Vagina (tissue), 2 donors: Measurements from ENCODE around the gene SC5D. TPM values are rescaled to one million over a fixed set of nuclear protein-coding genes. Genes with fewer than 3 reads are reported as not detected.

Experiments
- DNase-seq, 2 donors: peaks; one replicate each; pipeline ENCODE4 v3.0.0-alpha.2; 2017; ENCODE audit errors: extremely low spot score in 2 of 2
- H3K27ac ChIP-seq: fragments of 200-600 bp; sonication (generic); one replicate; pipeline ENCODE4 v1.5.1; 2019
- H3K27me3 ChIP-seq: fragments of 200-600 bp; sonication (generic); one replicate; pipeline ENCODE4 v1.5.1; 2019
- H3K36me3 ChIP-seq, 2 donors: fragments of 200-600 bp; sonication (generic); one replicate each; pipeline ENCODE4 v1.5.1; 2017 to 2019
- H3K4me1 ChIP-seq: fragments of 200-600 bp; sonication (generic); one replicate; pipeline ENCODE4 v1.5.1; 2019
- H3K4me3 ChIP-seq, 2 donors: fragments of 200-600 bp; sonication (generic); 1 replicate in 1 of 2; 2 replicates in 1 of 2; pipeline ENCODE4 v1.5.1; 2016 to 2019
- H3K9me3 ChIP-seq: fragments of 200-600 bp; sonication (generic); one replicate; pipeline ENCODE4 v1.5.1; 2019
- CTCF ChIP-seq, 3 experiments: fragments of 450-650 bp in 2 of 3; fragments of 200-600 bp in 1 of 3; sonication (generic) in 1 of 3; IDR thresholded peaks; one replicate each; pipeline ENCODE4 v1.5.1; 2017 to 2019; ENCODE audit warnings: antibody characterized with exemption in 3 of 3, mild to moderate bottlenecking in 2 of 3, moderate library complexity in 2 of 3
- POLR2A ChIP-seq, 2 donors: fragments of 450-650 bp; IDR thresholded peaks; one replicate each; pipeline ENCODE4 v1.6.1; 2017; ENCODE audit warnings: antibody characterized with exemption in 2 of 2, mild to moderate bottlenecking in 2 of 2, moderate library complexity in 2 of 2
- POLR2AphosphoS5 ChIP-seq, 2 donors: sonication (generic); formaldehyde crosslinking; IDR thresholded peaks; one replicate each; pipeline ENCODE4 v1.9.0; 2017; ENCODE audit warnings: antibody characterized with exemption in 2 of 2, mild to moderate bottlenecking in 2 of 2, low read depth in 1 of 2; ENCODE audit not compliant: insufficient read depth in 1 of 2
- intact Hi-C: fragments of 100-400 bp; cut with DNase I; formaldehyde crosslinking; loops from one replicate; pipeline ENCODE4 v1.15.1; 2023
- total RNA-seq: library from RNA; depleted of rRNA; stranded (reverse); fragments of >200 nt; gene quantifications from one replicate; pipeline ENCODE4 v1.2.3, GENCODE V29; 2016

The SC5D gene
- total RNA-seq, 1 donor from 2014 or later, result 86.7 TPM

- no peaks in the 10 kb centered on the region for H3K4me1 ChIP-seq
- no peak for TF ChIP-seq CTCF (IDR thresholded peaks at IDR 0.05)
- intact Hi-C loops, result no loop called here
- no peaks in the 10 kb centered on the region for H3K27me3 ChIP-seq
- no peaks in the 10 kb centered on the region for H3K36me3 ChIP-seq
- DNase-seq, result no peak
- H3K4me3 ChIP-seq, result no peak overlapping the region
- H3K27ac ChIP-seq, result no peak overlapping the region
- no peaks in the 10 kb centered on the region for H3K9me3 ChIP-seq
These were observed 44.5 kb downstream of the SC5D start for GRCh38 chr11:121337078-121337477.

- TF ChIP-seq POLR2AphosphoS5 (IDR thresholded peaks at IDR 0.05; ENCODE audit: insufficient read depth in 1 of 2, low read depth in 1 of 2) (no peak), POLR2A (IDR thresholded peaks at IDR 0.05) (no peak)
- Histone ChIP-seq H3K36me3 (no peaks in the 10 kb centered on the region), H3K4me3 (no peak overlapping the region), H3K27me3 (no peaks in the 10 kb centered on the region), H3K9me3 (no peaks in the 10 kb centered on the region), H3K27ac (no peak overlapping the region), H3K4me1 (no peaks in the 10 kb centered on the region)
- intact Hi-C loops, result no loop called here
- DNase-seq, result no peak
These were observed 45.2 kb downstream of the SC5D start for GRCh38 chr11:121337740-121338272.

- Histone ChIP-seq H3K4me1 (no peaks in the 10 kb centered on the region), H3K36me3 (no peaks in the 10 kb centered on the region), H3K4me3 (no peak overlapping the region), H3K27me3 (no peaks in the 10 kb centered on the region), H3K27ac (no peak overlapping the region), H3K9me3 (no peaks in the 10 kb centered on the region)
- intact Hi-C loops, result no loop called here
- no peak for TF ChIP-seq POLR2A (IDR thresholded peaks at IDR 0.05)
- no peak for TF ChIP-seq CTCF (IDR thresholded peaks at IDR 0.05)
- no peak for TF ChIP-seq POLR2AphosphoS5 (IDR thresholded peaks at IDR 0.05; ENCODE audit: insufficient read depth in 1 of 2, low read depth in 1 of 2)
- DNase-seq, result no peak
These were observed 46.0 kb downstream of the SC5D start for GRCh38 chr11:121338536-121338935.

GRCh38 chr11:121340032-121340580 lies 47.5 kb downstream of the SC5D start:
- Histone ChIP-seq H3K36me3 (no peaks in the 10 kb centered on the region), H3K9me3 (no peaks in the 10 kb centered on the region), H3K27me3 (no peaks in the 10 kb centered on the region), H3K27ac (no peak overlapping the region), H3K4me3 (no peak overlapping the region), H3K4me1 (no peaks in the 10 kb centered on the region)
- no peak for DNase-seq
- intact Hi-C loops, result no loop called here
- TF ChIP-seq POLR2AphosphoS5 (IDR thresholded peaks at IDR 0.05; ENCODE audit: insufficient read depth in 1 of 2, low read depth in 1 of 2) (no peak), CTCF (IDR thresholded peaks at IDR 0.05) (no peak), POLR2A (IDR thresholded peaks at IDR 0.05) (no peak)

- H3K27me3 ChIP-seq, result no peaks in the 10 kb centered on the region
- intact Hi-C loops, result no loop called here
These were observed 49.0 kb downstream of the SC5D start for GRCh38 chr11:121341609-121342008.

More at GRCh38 chr11:121341609-121342008, 49.0 kb downstream of the SC5D start:
- DNase-seq, result no peak
- H3K4me1 ChIP-seq, result no peaks in the 10 kb centered on the region
- H3K9me3 ChIP-seq, result no peaks in the 10 kb centered on the region
- TF ChIP-seq POLR2AphosphoS5 (IDR thresholded peaks at IDR 0.05; ENCODE audit: insufficient read depth in 1 of 2, low read depth in 1 of 2) (no peak), CTCF (IDR thresholded peaks at IDR 0.05) (no peak), POLR2A (IDR thresholded peaks at IDR 0.05) (no peak)
- no peak overlapping the region for H3K4me3 ChIP-seq
- no peak overlapping the region for H3K27ac ChIP-seq
- H3K36me3 ChIP-seq, result no peaks in the 10 kb centered on the region
